NCI-H2196 (cell line): ENCODE results near the gene PRRT1B.
A peak's percentile ranks its signal among the peaks of the same experiment; 100 is the strongest.
"Not testable (repeated sequence)": the region's sequence is repeated elsewhere in the genome, so short reads cannot be mapped to it uniquely, and the experiment has no call there.

ENCODE experiments used
- DNase-seq: peaks from one replicate; lab custom pipeline; 2025; ENCODE audit not compliant: unreplicated experiment; lab: John Stamatoyannopoulos, UW

Gene PRRT1B

GRCh38 chr9:131545003-131545785, at the start of gene PRRT1B:
Gene PRRT1B (plus strand): TSS chr9:131545523. CDS start chr9:131545616, 93 bp downstream.
- DNase-seq: peak; percentile 89

- DNase-seq: no peak
These were observed 49.5 kb upstream of the PRRT1B start for GRCh38 chr9:131495785-131496184.

- DNase-seq: no peak
These were observed 48.4 kb upstream of the PRRT1B start for GRCh38 chr9:131496844-131497405.

GRCh38 chr9:131499254-131499767, 46.0 kb upstream of the PRRT1B start:
- DNase-seq: no peak

GRCh38 chr9:131500377-131500776, 44.9 kb upstream of the PRRT1B start:
- no peak for DNase-seq

GRCh38 chr9:131500939-131501541, 44.3 kb upstream of the PRRT1B start:
- no peak for DNase-seq

GRCh38 chr9:131502781-131503625, 42.3 kb upstream of the PRRT1B start, which contains the start of gene POMT1:
Gene POMT1 (plus strand): TSS chr9:131502918. CDS start chr9:131504219, 1,301 bp downstream.
- peak; percentile 94 for DNase-seq

- DNase-seq: no peak
These were observed 41.5 kb upstream of the PRRT1B start for GRCh38 chr9:131503626-131504465.

- no peak for DNase-seq
These were observed 40.3 kb upstream of the PRRT1B start for GRCh38 chr9:131505012-131505411.

GRCh38 chr9:131511416-131511815, 33.9 kb upstream of the PRRT1B start:
- DNase-seq: no peak

- no peak for DNase-seq
These were observed 33.4 kb upstream of the PRRT1B start for GRCh38 chr9:131511880-131512279.

- DNase-seq: no peak
These were observed 32.1 kb upstream of the PRRT1B start for GRCh38 chr9:131513177-131513576.

GRCh38 chr9:131515559-131516031, 29.7 kb upstream of the PRRT1B start:
- DNase-seq: not testable (repeated sequence)

GRCh38 chr9:131516100-131516499, 29.2 kb upstream of the PRRT1B start:
- no peak for DNase-seq

GRCh38 chr9:131516930-131517329, 28.4 kb upstream of the PRRT1B start:
- no peak for DNase-seq

GRCh38 chr9:131517761-131518190, 27.5 kb upstream of the PRRT1B start:
- no peak for DNase-seq

GRCh38 chr9:131518553-131518952, 26.8 kb upstream of the PRRT1B start:
- no peak for DNase-seq

- no peak for DNase-seq
These were observed 24.8 kb upstream of the PRRT1B start for GRCh38 chr9:131520503-131520902.

- DNase-seq: no peak
These were observed 24.1 kb upstream of the PRRT1B start for GRCh38 chr9:131521203-131521602.

- no peak for DNase-seq
These were observed 23.5 kb upstream of the PRRT1B start for GRCh38 chr9:131521822-131522221.
